HG02870 (cell line): ENCODE measurements around the gene HSD17B8.

Source experiments
- ATAC-seq: cut with Tn5 transposase; IDR thresholded peaks from one replicate; pipeline ENCODE4 v1.9.1; 2021; ENCODE audit warnings: mild to moderate bottlenecking, moderate library complexity; ENCODE audit not compliant: unreplicated experiment

The HSD17B8 gene

DNA sequence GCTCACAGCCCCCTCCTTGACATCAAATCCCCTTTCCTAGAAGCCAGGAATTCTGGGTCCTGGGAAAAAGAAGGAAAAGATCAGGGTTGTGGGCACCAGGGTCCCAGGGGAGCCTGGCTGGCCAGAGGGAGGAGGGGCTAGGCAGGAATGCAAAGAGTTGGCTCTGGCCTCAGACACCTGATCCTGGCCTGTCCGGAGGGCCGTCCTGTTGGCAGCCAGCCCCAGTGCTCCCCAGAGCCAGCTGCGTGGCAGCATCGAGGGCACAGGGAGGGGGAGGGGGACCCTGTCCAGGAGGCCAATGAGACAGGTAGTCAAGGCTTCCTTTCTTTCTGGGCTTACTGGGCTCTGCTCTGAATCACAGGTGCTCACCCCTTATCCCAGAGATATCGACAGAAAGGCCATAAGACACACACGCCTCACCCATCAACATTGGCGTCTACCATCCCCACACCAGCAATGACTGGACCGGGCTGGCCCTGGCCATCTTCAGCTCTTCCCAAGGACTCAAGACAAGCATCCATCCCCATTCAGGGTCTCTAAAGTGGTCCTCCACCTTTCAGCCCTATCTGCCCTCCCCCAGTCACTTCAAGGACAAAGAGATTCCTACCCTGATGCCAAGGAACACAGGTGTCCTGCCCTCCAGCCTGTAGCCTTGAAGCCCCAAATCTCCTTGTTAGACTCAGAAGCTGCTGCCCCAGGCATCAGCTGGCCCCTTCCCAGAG is 12.9 kb upstream of the HSD17B8 start:
- no peak for ATAC-seq

DNA sequence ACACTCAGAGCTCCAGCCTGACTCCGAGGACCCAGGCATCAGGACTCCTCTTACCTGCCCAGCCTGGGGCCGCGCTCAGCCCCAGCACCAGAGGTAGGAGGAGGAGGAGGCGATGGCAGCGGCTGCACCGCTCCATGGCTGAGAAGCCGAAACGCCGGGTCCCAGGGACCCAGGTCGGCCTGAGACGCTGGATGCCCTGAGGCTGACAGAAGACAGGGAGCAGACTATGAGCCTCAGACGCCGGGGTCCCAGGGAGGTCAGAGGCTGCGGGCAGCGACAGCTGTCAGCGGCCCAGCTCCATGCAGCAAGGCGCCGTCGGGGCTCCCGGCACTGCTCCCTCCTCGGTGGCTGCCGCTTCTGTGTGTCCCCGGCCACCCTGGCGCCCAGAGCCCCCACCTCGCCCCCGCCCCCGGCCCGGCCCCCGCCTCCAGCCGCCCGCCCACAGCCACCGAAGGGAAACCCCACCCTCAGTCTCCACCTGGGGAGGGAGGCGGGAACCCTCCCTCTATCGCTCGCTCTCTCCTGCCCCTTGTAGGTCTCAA is 12.3 kb upstream of the HSD17B8 start, which contains the start of gene COL11A2:
COL11A2 (minus strand) TSS at position 363 of the 542 bp plus-strand sequence; CDS start at position 136, 227 bp downstream.
- no peak for ATAC-seq

DNA sequence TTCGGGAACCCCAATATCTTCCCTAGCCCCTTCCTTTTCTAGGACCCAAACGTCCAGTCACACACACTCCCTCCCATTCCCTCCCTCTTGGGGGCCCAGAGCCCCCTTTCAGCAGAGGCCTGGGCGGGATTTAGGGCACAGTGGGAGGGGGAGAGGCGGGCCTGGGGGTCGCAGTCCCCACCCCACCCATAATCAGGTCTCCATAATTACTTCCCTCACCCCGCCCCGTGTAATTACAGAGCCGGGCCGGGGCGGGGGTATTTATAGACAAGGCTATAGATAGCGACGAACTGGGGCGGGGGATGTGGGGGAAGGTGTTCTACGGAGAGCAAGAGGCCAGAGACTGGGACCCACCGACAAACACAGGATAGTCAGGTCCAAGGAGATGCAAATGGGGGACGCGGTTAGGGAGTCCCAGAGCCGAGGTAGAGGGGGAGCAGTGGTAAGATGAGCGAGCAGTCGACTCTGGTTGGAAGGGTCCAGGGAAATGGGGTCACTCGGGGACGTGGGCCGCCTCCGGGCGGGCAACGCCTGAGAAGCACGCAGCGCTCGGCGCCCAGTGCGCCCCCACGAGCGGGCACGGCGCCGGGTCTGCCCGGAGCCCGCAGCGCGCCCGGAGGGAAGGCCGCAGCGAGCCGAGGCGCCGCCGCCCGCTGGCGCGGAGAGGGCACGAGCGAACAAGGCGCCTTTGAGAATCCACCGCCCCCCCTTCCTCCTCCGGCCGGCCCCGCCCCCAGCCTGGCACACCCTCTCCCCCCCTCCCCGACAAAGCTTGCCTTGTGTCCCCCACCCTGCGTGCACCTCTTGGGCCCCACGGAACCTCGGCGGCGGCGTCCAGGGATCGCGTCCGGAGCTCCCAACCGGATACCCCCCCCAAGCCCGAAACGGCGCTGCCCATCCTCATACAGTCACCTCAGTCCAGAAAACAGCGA is 11.5 kb upstream of the HSD17B8 start:
- ATAC-seq: no peak

- ATAC-seq: no peak
Measured at GRCh38 chr6:33193619-33194018, 10.8 kb upstream of the HSD17B8 start.

GRCh38 chr6:33194431-33194979 is 9.9 kb upstream of the HSD17B8 start:
- ATAC-seq: no peak

DNA sequence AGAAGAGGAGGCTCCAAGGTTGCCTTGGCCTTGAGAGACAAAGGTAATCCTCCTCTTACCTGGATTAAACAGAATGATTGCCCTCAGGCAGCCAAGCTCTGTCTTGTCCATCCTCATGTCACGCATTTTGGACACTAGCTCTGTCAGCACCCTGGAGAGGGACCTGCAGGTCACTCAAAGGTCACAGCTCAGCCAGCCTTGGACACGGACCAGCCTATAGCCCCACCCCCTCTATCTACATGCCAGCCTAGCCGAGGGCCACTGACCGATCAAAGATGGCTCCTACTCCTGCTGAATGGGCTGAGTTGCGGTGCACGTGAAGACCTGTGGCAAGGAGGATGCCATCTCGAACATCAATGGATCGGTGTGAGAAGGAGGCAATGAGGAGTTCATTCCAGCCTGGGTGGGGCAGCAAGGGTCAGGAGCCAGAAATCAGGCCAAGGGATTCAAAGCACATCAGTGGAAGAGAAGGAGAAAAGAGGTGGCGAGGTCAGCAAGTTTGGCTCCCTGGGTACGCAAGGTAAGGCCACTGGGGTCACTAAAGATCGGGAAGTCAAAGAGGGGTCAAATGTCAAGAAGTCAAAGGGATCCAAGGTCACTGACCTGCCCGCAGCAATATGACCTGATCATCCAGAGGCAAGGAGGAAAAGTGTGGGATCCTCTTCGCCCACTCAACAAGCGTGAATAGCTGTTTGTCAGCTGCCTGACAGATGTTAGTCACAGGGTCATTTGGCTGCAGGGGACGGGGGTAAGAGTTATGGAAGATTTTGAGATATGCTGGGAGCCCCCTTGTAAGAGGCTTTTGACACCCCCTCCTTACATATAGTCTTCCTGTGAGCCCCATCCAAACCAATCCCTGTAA is 8.9 kb upstream of the HSD17B8 start:
- ATAC-seq: no peak

DNA sequence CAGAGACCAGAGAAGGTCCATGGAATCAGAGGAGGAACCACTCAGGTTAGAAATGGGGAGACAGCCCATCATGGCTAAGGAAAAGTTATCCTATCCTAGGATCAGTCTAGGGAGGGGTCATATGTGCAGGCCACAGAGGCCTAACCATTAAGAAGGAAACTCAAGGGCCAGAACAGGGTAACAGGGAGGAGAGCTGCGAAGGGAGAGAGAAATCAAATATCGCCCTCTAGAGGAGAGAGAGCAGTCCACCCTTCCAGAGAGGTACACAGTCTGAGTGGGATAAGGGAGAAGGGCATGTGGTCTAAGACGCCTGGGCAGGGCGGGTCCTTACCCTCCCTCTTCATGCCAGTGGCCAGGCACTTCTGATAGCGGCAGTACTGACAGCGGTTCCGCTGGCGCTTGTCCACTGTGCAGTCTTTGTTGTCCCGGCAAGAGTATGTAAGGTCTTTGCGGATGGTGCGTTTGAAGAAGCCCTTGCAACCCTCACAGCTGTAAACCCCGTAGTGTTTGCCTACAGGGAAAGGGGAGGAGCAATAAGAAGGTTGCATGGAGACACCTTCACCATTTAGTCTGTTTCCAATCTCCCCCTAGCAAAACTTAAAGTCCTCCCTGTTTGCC is 6.9 kb upstream of the HSD17B8 start:
- no peak for ATAC-seq

DNA sequence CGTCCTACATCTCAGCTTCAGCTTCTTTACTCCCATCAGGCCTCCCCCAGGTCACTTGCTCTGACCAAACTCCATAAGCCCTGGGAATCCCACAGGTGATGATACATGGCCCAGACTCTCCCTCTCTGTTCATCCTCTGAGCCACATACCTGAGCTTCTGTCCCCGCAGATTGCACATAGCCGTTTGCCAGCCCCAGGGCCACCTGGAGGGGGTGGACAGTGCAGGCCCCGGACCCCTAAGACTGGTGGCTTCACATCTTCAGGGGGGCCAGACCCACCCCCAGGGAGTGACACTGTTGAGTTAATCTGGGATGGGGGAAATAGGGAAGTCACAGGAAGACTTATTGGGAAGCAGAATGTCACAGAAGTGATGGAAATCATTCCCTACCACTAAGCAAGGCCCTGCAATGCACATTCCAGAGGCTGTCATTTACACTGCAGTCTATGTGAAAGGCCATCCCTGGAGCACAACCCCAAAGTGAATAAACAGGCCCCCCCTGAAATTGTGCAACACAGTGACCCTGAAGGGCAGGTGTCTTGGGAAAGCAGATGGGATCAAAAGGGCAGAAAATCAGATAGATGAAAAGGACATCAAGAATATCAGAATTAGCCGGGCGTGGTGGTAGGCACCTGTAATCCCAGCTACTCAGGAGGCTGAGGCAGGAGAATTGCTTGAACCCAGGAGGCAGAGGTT is 6.1 kb upstream of the HSD17B8 start:
- ATAC-seq: no peak

DNA sequence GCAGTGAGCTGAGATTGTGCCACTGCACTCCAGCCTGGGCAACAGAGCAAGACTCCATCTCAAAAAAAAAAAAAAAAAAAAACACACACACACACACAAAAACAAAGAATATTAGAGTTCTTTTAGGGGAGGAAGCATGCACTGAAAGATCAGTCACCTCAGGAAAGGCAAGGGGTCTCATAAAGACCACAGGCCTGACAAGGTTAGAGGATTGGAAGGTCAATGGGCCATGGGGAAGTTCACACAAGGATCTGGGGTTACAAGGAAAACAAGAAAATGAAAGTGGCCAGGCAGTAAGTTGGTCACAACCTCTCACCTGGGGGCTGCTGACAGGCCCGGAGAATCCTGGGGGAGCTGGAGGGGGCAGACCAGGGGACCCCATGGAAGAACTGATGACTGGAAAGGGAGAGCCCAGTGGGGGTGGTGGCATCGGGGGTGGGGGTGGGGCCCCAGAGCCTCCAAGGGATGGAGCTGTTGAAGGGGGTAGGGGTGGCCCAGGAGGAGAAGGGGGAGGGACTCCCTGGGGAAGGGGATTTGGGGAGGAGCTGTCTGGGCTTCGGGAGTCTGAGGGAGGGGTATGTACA is 5.5 kb upstream of the HSD17B8 start:
- ATAC-seq: no peak

DNA sequence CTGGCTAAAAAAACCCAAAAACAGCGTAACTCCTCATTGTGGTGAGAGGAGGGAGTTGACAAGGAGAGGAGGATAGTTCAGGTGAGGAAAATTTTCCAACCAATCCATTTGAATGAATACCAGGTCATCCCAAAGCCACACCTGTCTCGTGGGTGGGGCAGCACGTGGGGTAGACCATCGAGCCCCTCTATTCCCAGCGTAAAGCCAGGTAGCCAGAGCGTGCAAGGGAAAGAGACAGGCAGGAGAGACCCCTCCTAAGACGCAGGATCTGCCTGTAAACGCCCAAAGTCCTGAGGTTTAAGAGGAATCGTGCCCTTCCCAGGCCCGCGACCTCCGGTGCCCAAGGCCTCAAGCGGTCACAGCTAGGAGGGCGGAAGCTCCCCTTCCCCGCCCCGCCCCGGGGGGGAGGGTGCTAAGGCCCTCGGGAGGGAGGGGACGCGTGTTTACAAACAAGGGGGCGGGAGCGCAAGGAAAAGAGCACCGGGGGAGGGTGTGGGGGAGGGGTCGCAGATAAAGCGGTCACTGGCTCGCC is 4.7 kb upstream of the HSD17B8 start:
- peak; percentile 32 for ATAC-seq

GRCh38 chr6:33200219-33201146 is 4.0 kb upstream of the HSD17B8 start, which contains the start of the genes RXRB and SLC39A7:
Gene RXRB (minus strand): TSS chr6:33200665. CDS start chr6:33200476, 189 bp downstream.
Gene SLC39A7 (plus strand): TSS chr6:33200867. CDS start chr6:33201246, 379 bp downstream.
- peak; percentile 37 for ATAC-seq

GRCh38 chr6:33201147-33201545 is 3.3 kb upstream of the HSD17B8 start:
- no peak for ATAC-seq

- no peak for ATAC-seq
Measured at GRCh38 chr6:33201935-33202334, 2.5 kb upstream of the HSD17B8 start.

DNA sequence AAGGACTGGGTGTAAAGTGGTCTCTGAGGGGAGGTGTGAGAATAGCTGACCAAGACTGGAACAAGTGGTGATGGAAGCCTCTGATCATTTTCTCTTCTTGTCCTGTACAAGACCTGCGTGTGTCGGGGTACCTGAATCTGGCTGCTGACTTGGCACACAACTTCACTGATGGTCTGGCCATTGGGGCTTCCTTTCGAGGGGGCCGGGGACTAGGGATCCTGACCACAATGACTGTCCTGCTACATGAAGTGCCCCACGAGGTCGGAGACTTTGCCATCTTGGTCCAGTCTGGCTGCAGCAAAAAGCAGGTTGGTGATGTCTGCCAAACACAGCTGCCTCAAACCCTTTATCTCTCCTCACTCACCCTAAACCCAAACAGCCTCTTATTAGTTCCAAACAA is 1.7 kb upstream of the HSD17B8 start:
- ATAC-seq: no peak

- no peak for ATAC-seq
Measured at GRCh38 chr6:33203443-33204164, 851 bp upstream of the HSD17B8 start.

DNA sequence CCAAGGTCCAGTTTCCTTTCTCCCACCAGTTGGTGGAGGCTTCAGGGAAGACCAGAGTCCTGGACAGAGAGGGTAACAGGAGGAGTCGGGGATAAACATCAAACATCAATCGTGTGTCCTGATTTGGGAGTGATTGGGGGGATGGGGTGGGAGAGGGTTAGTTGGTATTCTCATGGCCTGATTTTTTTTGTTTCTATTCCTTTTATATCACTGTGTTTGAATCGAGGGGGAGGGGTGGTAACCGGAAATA is 365 bp upstream of the HSD17B8 start:
- ATAC-seq: no peak
